GM12865 (cell line): ENCODE measurements around the gene SORL1-AS1.

ENCODE experiments used
- DNase-seq: peaks from one replicate; pipeline ENCODE4 v3.0.0; 2010; ENCODE audit warnings: low read depth
- H3K4me3 ChIP-seq: 2 replicates; pipeline ENCODE4 v1.5.1; 2011; ENCODE audit warnings: mild to moderate bottlenecking, low read depth, low read length, control low read depth
- CTCF ChIP-seq: IDR thresholded peaks from 2 replicates; pipeline ENCODE4 v1.5.1; 2011; ENCODE audit warnings: low read length, control low read depth, low read depth, inconsistent platforms; ENCODE audit not compliant: insufficient read depth; ENCODE audit errors: missing control alignments

Gene SORL1-AS1

GRCh38 chr11:121429556-121429955 lies 23.2 kb downstream of the SORL1-AS1 start:
- no peak for DNase-seq
- TF ChIP-seq CTCF, result no peak
- no peak overlapping the region for H3K4me3 ChIP-seq

- DNase-seq, result no peak
- TF ChIP-seq CTCF, result no peak
- peak overlapping the region; percentile 19 for H3K4me3 ChIP-seq
These were observed 25.4 kb downstream of the SORL1-AS1 start for GRCh38 chr11:121427400-121427744.

- TF ChIP-seq CTCF, result no peak
- peak; percentile 70 for DNase-seq
- peak overlapping the region; percentile 19 for H3K4me3 ChIP-seq
These were observed 26.0 kb downstream of the SORL1-AS1 start for GRCh38 chr11:121426476-121427399.

- DNase-seq, result no peak
- no peak for TF ChIP-seq CTCF
- H3K4me3 ChIP-seq, result no peak overlapping the region
These were observed 26.9 kb downstream of the SORL1-AS1 start for GRCh38 chr11:121425828-121426227.

GRCh38 chr11:121422675-121423074 lies 30.1 kb downstream of the SORL1-AS1 start:
- no peak overlapping the region for H3K4me3 ChIP-seq
- no peak for TF ChIP-seq CTCF
- peak; percentile 78 for DNase-seq

GRCh38 chr11:121421149-121421901 lies 31.4 kb downstream of the SORL1-AS1 start:
- peak; percentile 34 for DNase-seq
- no peak overlapping the region for H3K4me3 ChIP-seq
- TF ChIP-seq CTCF, result no peak
